HepG2 (cell line): ENCODE results near the gene FABP6. TPM values are rescaled to one million over a fixed set of nuclear protein-coding genes. Genes with fewer than 3 reads are reported as not detected.

ENCODE experiments used
- AKNA ChIP-seq: sonication (generic); formaldehyde crosslinking; IDR thresholded peaks from 2 replicates; pipeline ENCODE4 v1.4.0; 2020; ENCODE audit warnings: missing genetic modification reagents, borderline replicate concordance
- E2F1 ChIP-seq: sonication (generic); formaldehyde crosslinking; IDR thresholded peaks from 2 replicates; pipeline ENCODE4 v1.5.0; 2020; ENCODE audit warnings: missing genetic modification reagents
- GABPB1 ChIP-seq: IDR thresholded peaks from 2 replicates; pipeline ENCODE4 v1.6.1; 2016; ENCODE audit warnings: mild to moderate bottlenecking, missing genetic modification reagents, moderate library complexity, missing compliant biosample characterization
- HDAC1 ChIP-seq: sonication (generic); formaldehyde crosslinking; IDR thresholded peaks from 2 replicates; pipeline ENCODE4 v1.5.1; 2020; ENCODE audit warnings: mild to moderate bottlenecking, missing genetic modification reagents
- HNRNPK ChIP-seq: fragments of 200-400 bp; formaldehyde crosslinking; IDR thresholded peaks from 2 replicates; pipeline ENCODE4 v1.6.1; 2018; ENCODE audit warnings: low read length, low read depth, moderate library complexity, mild to moderate bottlenecking; ENCODE audit not compliant: poor library complexity, severe bottlenecking
- JUND ChIP-seq: sonication (generic); formaldehyde crosslinking; IDR thresholded peaks from 2 replicates; pipeline ENCODE4 v1.8.0; 2022; ENCODE audit warnings: mild to moderate bottlenecking, missing genetic modification reagents
- MATR3 ChIP-seq: sonication (generic); formaldehyde crosslinking; IDR thresholded peaks from 2 replicates; pipeline ENCODE4 v1.4.0; 2020; ENCODE audit warnings: missing genetic modification reagents
- MED1 ChIP-seq: sonication (generic); formaldehyde crosslinking; IDR thresholded peaks from 2 replicates; pipeline ENCODE4 v1.4.0; 2020; ENCODE audit warnings: missing genetic modification reagents
- MIXL1 ChIP-seq: IDR thresholded peaks from 2 replicates; pipeline ENCODE4 v1.6.1; 2016
- NBN ChIP-seq: fragments of 450-650 bp; conservative IDR thresholded peaks from 2 replicates; pipeline ENCODE4 v1.6.1; 2017
- RAD21 ChIP-seq: fragments of 450-650 bp; formaldehyde crosslinking; IDR thresholded peaks from 2 replicates; pipeline ENCODE4 v1.5.0; 2020; ENCODE audit warnings: mild to moderate bottlenecking
- SIX4 ChIP-seq: sonication (generic); formaldehyde crosslinking; IDR thresholded peaks from 2 replicates; pipeline ENCODE4 v1.4.0; 2020; ENCODE audit warnings: missing genetic modification reagents
- SMARCC2 ChIP-seq: fragments of 450-650 bp; IDR thresholded peaks from 2 replicates; pipeline ENCODE4 v1.6.1; 2017; ENCODE audit warnings: antibody characterized with exemption, mild to moderate bottlenecking
- SP140L ChIP-seq: sonication (generic); formaldehyde crosslinking; IDR thresholded peaks from 2 replicates; pipeline ENCODE4 v1.4.0; 2020; ENCODE audit warnings: missing genetic modification reagents, borderline replicate concordance
- SPEN ChIP-seq: sonication (generic); formaldehyde crosslinking; IDR thresholded peaks from 2 replicates; pipeline ENCODE4 v1.5.1; 2020; ENCODE audit warnings: low read depth, mild to moderate bottlenecking, missing genetic modification reagents
- STAG1 ChIP-seq: sonication (generic); formaldehyde crosslinking; IDR thresholded peaks from 2 replicates; pipeline ENCODE4 v1.4.0; 2020; ENCODE audit warnings: missing genetic modification reagents
- TSC22D2 ChIP-seq: sonication (generic); formaldehyde crosslinking; IDR thresholded peaks from 2 replicates; pipeline ENCODE4 v1.5.1; 2020; ENCODE audit warnings: missing genetic modification reagents, mild to moderate bottlenecking, borderline replicate concordance
- YEATS2 ChIP-seq: sonication (generic); formaldehyde crosslinking; IDR thresholded peaks from 2 replicates; pipeline ENCODE4 v1.4.0; 2020; ENCODE audit warnings: missing genetic modification reagents, borderline replicate concordance
- ZBTB42 ChIP-seq: sonication (generic); formaldehyde crosslinking; IDR thresholded peaks from 2 replicates; pipeline ENCODE4 v1.5.0; 2020; ENCODE audit warnings: mild to moderate bottlenecking, missing genetic modification reagents
- ZNF136 ChIP-seq: sonication (generic); formaldehyde crosslinking; IDR thresholded peaks from 2 replicates; pipeline ENCODE4 v1.8.1; 2022; ENCODE audit warnings: low read depth, mild to moderate bottlenecking, moderate library complexity, missing genetic modification reagents
- ZNF547 ChIP-seq: sonication (generic); formaldehyde crosslinking; IDR thresholded peaks from 2 replicates; pipeline ENCODE4 v1.5.1; 2020; ENCODE audit warnings: mild to moderate bottlenecking, missing genetic modification reagents
- ZNF558 ChIP-seq: sonication (generic); formaldehyde crosslinking; IDR thresholded peaks from 2 replicates; pipeline ENCODE4 v1.9.0; 2022; ENCODE audit warnings: mild to moderate bottlenecking, missing genetic modification reagents, borderline replicate concordance
- ZNF605 ChIP-seq: sonication (generic); formaldehyde crosslinking; IDR thresholded peaks from 2 replicates; pipeline ENCODE4 v1.8.0; 2022; ENCODE audit warnings: mild to moderate bottlenecking, missing genetic modification reagents
- ZNF691 ChIP-seq: sonication (generic); formaldehyde crosslinking; IDR thresholded peaks from 2 replicates; pipeline ENCODE4 v1.4.0; 2020; ENCODE audit warnings: missing genetic modification reagents, low read depth, mild to moderate bottlenecking, borderline replicate concordance
- ZNF777 ChIP-seq: sonication (generic); formaldehyde crosslinking; IDR thresholded peaks from 2 replicates; pipeline ENCODE4 v1.4.0; 2020; ENCODE audit warnings: missing genetic modification reagents
- ZNF891 ChIP-seq: sonication (generic); formaldehyde crosslinking; IDR thresholded peaks from 2 replicates; pipeline ENCODE4 v1.5.0; 2020; ENCODE audit warnings: mild to moderate bottlenecking, missing genetic modification reagents
- ZSCAN31 ChIP-seq: sonication (generic); formaldehyde crosslinking; IDR thresholded peaks from 2 replicates; pipeline ENCODE4 v1.5.0; 2020; ENCODE audit warnings: low read depth, mild to moderate bottlenecking, missing genetic modification reagents
- polyA plus RNA-seq, 8 experiments: library from polyadenylated mRNA; depleted of rRNA in 3 of 8; stranded (reverse) in 7 of 8; unstranded in 1 of 8; fragments of >200 nt; fragmentation: Illumina TruSeq in 4 of 8; extraction: Trizol in 4 of 8; gene quantifications; 2 replicates each; pipeline versions ENCODE4 v1.2.1 to v1.2.3, GENCODE V29; 2011 to 2016; ENCODE audit warnings: low read depth in 4 of 8, missing spikeins in 1 of 8, mixed read lengths in 1 of 8; ENCODE audit not compliant: insufficient read depth in 1 of 8
- total RNA-seq, 5 experiments: library from RNA; depleted of rRNA; stranded (reverse); fragments of >200 nt; fragmentation: Illumina TruSeq; extraction: Trizol; gene quantifications; 2 replicates each; pipeline ENCODE4 v1.2.3, GENCODE V29; 2016; ENCODE audit warnings: low read depth in 1 of 5

The FABP6 gene
- total and polyA plus RNA-seq, 2 of the 13 experiments (the other 11 are each of a cell fraction or from before 2014, with no cell fraction given) = 0.13 TPM; not detected in 1

DNA sequence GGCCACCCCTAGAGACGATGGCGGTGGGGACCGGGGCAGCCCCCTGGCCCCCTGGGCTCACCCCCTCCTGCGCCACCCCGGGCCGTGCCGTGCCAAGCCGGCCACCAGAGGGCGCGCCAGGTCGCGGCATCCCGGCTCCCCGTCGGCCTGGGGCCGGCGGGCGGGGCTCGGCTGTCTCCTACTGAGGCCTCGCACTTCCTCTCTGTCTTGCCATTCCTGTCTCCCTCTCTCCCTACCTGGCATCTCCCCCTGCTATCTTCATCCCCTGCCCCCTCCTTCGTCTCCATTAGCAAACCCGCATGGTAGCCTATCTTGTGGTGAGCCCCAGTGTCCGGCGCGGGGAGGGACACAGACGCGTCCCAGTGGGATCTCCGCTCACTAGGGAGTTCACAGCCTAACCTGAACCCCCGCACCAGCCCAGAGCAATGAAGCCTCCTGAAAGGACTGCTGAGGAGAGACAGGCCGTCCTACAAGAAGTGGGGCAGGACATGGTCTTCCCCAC, 29.8 kb upstream of the FABP6 start (continued):
- no peak for TF ChIP-seq ZNF691 (CRISPR knock-in tag)
- TF ChIP-seq ZNF136 (CRISPR knock-in tag) = no peak
- 0 out of 2 replicates have a peak, but pooled peaks have one; percentile 17 for TF ChIP-seq ZNF777
- TF ChIP-seq ZSCAN31 (CRISPR knock-in tag) = 0 out of 2 replicates have a peak, but pooled peaks have one; percentile 60
- TF ChIP-seq MATR3 = no peak
- no peak for TF ChIP-seq TSC22D2 (CRISPR knock-in tag)
- no peak for TF ChIP-seq MED1 (CRISPR knock-in tag)
- no peak for TF ChIP-seq E2F1 (CRISPR knock-in tag)
- TF ChIP-seq HNRNPK = peak; percentile 60
- no peak for TF ChIP-seq ZBTB42 (CRISPR knock-in tag)
- peak; percentile 94 for TF ChIP-seq RAD21 (CRISPR knock-in tag)
- TF ChIP-seq NBN = no peak
- no peak for TF ChIP-seq AKNA
- TF ChIP-seq ZNF891 (CRISPR knock-in tag) = peak; percentile 73; the same call in 1 of the 2 replicates
- no peak for TF ChIP-seq MIXL1 (CRISPR knock-in tag)
- 0 out of 2 replicates have a peak, but pooled peaks have one; percentile 11 for TF ChIP-seq HDAC1
- TF ChIP-seq JUND (CRISPR knock-in tag) = no peak
- TF ChIP-seq ZNF605 = no peak
- TF ChIP-seq ZNF558 (CRISPR knock-in tag) = no peak
- no peak for TF ChIP-seq SIX4
- TF ChIP-seq ZNF547 (CRISPR knock-in tag) = 0 out of 2 replicates have a peak, but pooled peaks have one; percentile 51
- TF ChIP-seq YEATS2 (CRISPR knock-in tag) = no peak
- peak; percentile 84 for TF ChIP-seq STAG1 (CRISPR knock-in tag)
- peak; percentile 63; the same call in 1 of the 2 replicates for TF ChIP-seq GABPB1 (CRISPR knock-in tag)
- TF ChIP-seq SPEN = no peak; the same call in 1 of the 2 replicates
- TF ChIP-seq SP140L (CRISPR knock-in tag) = no peak
- TF ChIP-seq SMARCC2 = no peak
